Measurements from ENCODE around the gene NHS.
"Not testable (repeated sequence)": the region's sequence is repeated elsewhere in the genome, so short reads cannot be mapped to it uniquely, and the experiment has no call there.

NHS gene

GRCh38 chrX:17409566-17410290 lies 34.7 kb downstream of the NHS start:
- no peak for DNase-seq

- DNase-seq = no peak
Measured at GRCh38 chrX:17410651-17411050, 35.7 kb downstream of the NHS start.

GRCh38 chrX:17411205-17411604 lies 36.2 kb downstream of the NHS start:
- DNase-seq = no peak

- no peak for DNase-seq
Measured at GRCh38 chrX:17412692-17413091, 37.7 kb downstream of the NHS start.

- DNase-seq = no peak
Measured at GRCh38 chrX:17413228-17413627, 38.2 kb downstream of the NHS start.

- DNase-seq = no peak
Measured at GRCh38 chrX:17414027-17414658, 39.1 kb downstream of the NHS start.

GRCh38 chrX:17414839-17415238 lies 39.8 kb downstream of the NHS start:
- DNase-seq = no peak

GRCh38 chrX:17415242-17415810 lies 40.3 kb downstream of the NHS start:
- no peak for DNase-seq

- no peak for DNase-seq
Measured at GRCh38 chrX:17417372-17417771, 42.4 kb downstream of the NHS start.

- DNase-seq = no peak
Measured at GRCh38 chrX:17425136-17425535, 50.1 kb downstream of the NHS start.

- DNase-seq = no peak
Measured at GRCh38 chrX:17425551-17425950, 50.6 kb downstream of the NHS start.

- DNase-seq = no peak
Measured at GRCh38 chrX:17431171-17431570, 56.2 kb downstream of the NHS start.

- peak; percentile 52 for DNase-seq
Measured at GRCh38 chrX:17432158-17432557, 57.2 kb downstream of the NHS start.

GRCh38 chrX:17433965-17434364 lies 59.0 kb downstream of the NHS start:
- no peak for DNase-seq

GRCh38 chrX:17435476-17435875 lies 60.5 kb downstream of the NHS start:
- no peak for DNase-seq

GRCh38 chrX:17438221-17438620 lies 63.2 kb downstream of the NHS start:
- no peak for DNase-seq

GRCh38 chrX:17440258-17440657 lies 65.3 kb downstream of the NHS start:
- DNase-seq = no peak

- no peak for DNase-seq
Measured at GRCh38 chrX:17440836-17441235, 65.8 kb downstream of the NHS start.

GRCh38 chrX:17441965-17442364 lies 67.0 kb downstream of the NHS start:
- no peak for DNase-seq

GRCh38 chrX:17442898-17443297 lies 67.9 kb downstream of the NHS start:
- no peak for DNase-seq

GRCh38 chrX:17443556-17443955 lies 68.6 kb downstream of the NHS start:
- DNase-seq = no peak

- DNase-seq = not testable (repeated sequence)
Measured at GRCh38 chrX:17446269-17446668, 71.3 kb downstream of the NHS start.

GRCh38 chrX:17448188-17448587 lies 73.2 kb downstream of the NHS start:
- no peak for DNase-seq

- no peak for DNase-seq
Measured at GRCh38 chrX:17449866-17450265, 74.9 kb downstream of the NHS start.

- DNase-seq = no peak
Measured at GRCh38 chrX:17453788-17454187, 78.8 kb downstream of the NHS start.

Measured in NCI-H2029 (cell line).